GM18519 (cell line): ENCODE data around the gene ANAPC2.

Experiments used
- ATAC-seq: cut with Tn5 transposase; IDR thresholded peaks from one replicate; pipeline ENCODE4 v1.9.1; 2021; ENCODE audit warnings: mild to moderate bottlenecking, moderate library complexity; ENCODE audit not compliant: unreplicated experiment, low FRiP score

ANAPC2 gene

GRCh38 chr9:137194909-137195308, 6.5 kb upstream of the ANAPC2 start:
- no peak for ATAC-seq

DNA sequence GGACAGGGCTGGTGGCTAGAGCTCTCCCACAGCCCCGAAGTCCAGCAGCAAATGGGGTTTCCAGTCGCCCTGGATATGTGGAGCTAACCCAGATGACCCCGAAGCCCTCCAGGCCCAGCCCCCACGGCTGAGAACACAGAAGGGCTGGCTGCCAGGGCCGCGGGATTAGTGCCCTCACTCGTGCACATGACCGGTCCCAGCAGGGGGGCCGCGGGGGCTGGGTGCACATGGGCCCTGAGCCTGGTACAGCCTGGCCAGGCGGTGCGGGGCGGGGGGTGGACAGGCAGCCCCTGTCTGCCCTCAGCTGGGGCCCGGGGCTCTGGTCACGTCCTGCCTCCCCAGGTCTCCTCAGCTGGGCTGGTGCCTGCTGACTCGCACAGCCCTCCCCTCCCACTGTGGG, 6.0 kb upstream of the ANAPC2 start:
- no peak for ATAC-seq

DNA sequence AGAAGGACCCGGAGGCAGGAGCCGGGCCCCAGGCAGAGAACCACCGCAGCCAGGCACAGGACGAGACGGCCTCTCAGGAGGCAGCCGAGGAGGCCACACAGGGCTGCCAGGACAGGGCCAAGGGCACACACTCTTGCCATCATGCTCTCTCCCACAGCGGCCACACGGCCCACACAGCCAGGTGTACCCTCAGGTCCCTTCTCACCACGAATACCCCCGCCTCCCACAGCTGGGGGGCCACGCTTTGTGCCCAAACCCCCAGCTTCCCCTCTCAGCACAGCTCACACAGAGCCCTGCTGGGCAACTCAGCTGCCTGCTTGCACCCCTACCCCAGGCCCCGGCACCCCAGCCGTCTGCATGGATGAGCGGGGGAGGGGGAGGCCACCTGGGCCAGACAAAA, 5.4 kb upstream of the ANAPC2 start:
- ATAC-seq: no peak

DNA sequence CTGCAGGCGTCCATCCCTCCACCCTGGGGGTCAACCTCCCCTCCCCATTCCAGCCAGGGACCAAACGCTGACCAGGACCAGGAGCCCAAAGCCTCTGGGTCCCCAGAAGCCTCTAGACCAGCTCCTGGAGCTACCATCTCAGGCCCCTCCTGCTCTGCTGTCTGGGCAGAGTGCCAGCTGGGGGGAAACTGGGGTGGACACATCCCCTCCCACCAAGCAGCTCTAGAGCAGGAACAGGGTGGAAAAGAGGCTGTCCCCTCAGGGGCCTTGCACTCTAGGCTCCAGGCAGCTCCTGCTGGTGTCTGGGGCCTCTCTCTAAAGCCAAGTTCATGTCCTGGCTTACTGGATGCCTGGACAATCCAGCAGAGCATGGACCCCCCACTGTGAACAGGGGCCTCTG, 4.5 kb upstream of the ANAPC2 start:
- ATAC-seq: no peak

GRCh38 chr9:137192448-137192780, 4.1 kb upstream of the ANAPC2 start:
- ATAC-seq: no peak

DNA sequence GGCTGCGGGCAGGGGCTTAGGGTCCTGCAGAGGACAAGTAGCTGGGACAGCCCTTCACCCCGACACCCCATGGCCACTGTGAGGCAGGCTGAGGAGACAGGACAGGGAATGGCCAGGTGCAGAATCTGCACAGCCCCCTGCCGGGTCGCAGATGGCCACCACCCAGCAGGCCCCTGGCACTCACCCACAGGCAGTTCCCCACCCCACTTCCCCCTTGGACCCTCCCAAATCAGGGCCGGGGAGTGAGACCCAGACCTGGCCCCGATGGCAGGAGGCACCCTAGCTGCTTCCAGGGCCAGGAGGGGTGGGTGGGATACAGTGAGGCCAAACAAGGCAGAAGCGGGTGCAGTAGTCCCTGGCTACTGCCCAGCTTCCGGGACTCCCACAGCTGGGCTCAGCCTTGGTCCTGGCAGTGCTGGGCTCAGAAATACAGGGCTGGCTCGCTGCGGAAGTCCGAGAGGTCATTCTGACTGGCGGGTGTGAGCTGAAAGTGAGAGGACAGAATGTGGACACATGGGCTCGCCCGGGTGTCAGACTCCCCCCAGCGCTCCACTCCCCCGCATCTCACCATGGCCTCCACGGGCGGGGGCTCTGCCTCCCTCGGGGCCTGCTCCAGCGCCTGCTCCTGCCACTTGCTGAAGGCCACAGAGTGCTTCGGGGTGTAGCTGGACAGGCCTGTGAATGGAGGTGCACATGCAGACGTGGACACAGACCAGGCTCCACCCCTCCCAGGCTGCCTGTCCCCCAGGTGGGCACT, 3.5 kb upstream of the ANAPC2 start:
- no peak for ATAC-seq

GRCh38 chr9:137191245-137191644, 2.9 kb upstream of the ANAPC2 start:
- ATAC-seq: no peak

GRCh38 chr9:137190315-137190856, 2.0 kb upstream of the ANAPC2 start:
- ATAC-seq: no peak

DNA sequence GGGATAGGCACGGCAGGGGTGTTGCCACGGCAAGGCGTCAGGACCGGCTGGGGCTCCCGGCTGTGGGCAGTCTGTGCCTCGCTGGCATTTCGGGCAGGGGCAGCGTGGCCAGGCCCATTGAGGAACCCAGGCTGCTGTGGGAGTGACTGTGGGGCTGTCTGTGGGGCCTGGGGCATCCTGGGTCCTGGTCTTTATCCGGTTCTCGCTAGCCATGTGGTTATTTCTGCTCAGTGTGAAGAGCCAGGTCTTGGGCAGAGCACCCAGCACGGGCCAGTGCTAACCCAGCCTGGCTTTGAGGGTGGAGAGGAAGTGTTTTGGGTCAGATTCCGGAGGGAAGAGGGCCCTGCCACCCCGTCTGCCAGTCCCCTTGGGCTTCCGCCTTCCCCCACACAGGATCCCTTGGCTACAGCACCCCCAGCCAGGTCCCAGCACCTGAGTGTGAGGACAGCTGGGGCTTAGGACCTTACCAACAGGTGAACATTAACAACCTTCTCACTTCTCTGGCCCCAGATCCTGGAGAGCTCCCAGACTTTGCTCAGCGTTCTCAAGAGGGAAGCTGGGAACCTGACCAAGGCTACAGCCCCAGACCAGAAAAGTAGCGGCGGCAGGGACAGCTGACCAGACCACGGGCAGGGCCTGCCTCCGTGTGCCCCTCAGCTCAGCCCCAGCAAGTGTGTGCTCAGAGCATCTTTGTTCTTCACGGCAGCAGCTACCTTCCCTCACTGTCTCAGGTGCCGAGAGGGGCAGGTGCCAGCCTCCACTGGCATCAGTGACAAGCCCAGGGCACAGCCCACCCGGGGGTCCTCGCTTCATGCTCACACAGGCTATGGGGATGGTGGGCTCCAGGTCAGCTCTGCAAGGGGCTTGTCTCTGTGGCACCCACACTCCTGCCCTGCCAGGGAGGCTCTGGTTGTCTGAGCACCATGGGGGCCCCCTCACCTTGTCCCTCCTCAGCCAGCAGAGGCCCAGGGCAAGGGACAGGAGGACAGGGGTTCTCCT, 1.2 kb upstream of the ANAPC2 start:
- no peak for ATAC-seq

GRCh38 chr9:137188086-137188489, 272 bp downstream of the ANAPC2 start:
- no peak for ATAC-seq

- no peak for ATAC-seq
Observed at GRCh38 chr9:137187386-137187785, 974 bp downstream of the ANAPC2 start.

GRCh38 chr9:137186385-137186784, 2.0 kb downstream of the ANAPC2 start:
- no peak for ATAC-seq

DNA sequence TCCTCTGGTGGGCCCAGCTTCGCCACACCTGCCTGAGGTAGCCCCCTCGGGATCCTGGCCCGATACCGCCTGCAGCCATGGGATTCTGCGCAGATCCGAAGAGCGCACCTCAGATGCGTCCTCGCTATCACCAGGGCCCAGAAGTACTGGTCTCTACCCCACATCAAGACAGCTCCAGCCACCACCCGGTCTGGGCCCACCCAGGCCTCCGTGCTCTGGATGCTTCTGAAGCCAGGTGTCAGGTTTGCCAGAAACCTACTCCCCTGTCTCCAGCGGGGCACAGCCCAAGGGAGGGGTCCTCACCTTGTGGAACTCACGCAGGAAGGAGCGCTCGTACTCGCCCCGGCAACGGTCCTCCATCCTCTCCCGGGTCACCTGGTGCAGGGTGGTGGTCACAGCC, 2.4 kb downstream of the ANAPC2 start:
- ATAC-seq: no peak

DNA sequence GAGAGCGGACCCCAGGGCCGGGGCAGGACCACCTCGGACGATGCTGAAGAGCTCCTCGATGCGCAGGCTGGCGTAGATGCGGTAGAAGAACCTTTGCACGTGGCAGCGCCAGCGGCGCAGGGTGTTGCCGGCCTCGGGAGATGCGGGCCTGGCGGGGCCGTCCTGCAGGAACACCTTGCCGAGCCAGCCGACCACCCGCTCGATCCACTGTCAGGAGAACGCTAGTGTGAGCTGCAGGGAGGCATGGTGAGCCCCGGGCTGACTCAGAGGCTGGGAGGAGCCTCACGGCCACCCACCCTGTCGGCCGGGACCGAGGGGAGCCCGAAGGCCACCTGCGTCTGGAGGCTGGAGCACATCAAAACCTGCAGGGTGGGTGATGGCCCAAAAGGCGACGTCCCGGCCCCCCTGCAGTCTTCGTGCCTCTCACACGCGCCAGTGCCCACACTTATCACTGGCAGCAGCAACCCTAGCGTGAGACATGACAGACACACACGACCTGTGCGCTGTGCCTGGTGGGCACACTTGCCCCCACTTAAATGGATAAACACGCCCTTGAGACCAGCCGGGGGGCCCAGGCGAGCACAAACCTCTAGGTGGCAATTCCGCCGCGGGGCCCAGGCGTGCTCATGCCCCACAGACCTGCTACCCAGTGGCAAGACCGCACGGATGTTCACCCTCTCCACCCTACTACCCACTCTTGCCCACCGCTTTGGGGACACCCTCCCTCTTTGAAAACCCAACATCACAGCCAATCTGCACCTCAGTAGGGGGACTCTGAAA, 3.3 kb downstream of the ANAPC2 start:
- ATAC-seq: no peak

GRCh38 chr9:137183980-137184595, 4.3 kb downstream of the ANAPC2 start:
- no peak for ATAC-seq

- no peak for ATAC-seq
Observed at GRCh38 chr9:137182836-137183235, 5.5 kb downstream of the ANAPC2 start.

- ATAC-seq: no peak
Observed at GRCh38 chr9:137181680-137182079, 6.7 kb downstream of the ANAPC2 start.

GRCh38 chr9:137180491-137180890, 7.9 kb downstream of the ANAPC2 start:
- no peak for ATAC-seq

- no peak for ATAC-seq
Observed at GRCh38 chr9:137179761-137180160, 8.6 kb downstream of the ANAPC2 start.

DNA sequence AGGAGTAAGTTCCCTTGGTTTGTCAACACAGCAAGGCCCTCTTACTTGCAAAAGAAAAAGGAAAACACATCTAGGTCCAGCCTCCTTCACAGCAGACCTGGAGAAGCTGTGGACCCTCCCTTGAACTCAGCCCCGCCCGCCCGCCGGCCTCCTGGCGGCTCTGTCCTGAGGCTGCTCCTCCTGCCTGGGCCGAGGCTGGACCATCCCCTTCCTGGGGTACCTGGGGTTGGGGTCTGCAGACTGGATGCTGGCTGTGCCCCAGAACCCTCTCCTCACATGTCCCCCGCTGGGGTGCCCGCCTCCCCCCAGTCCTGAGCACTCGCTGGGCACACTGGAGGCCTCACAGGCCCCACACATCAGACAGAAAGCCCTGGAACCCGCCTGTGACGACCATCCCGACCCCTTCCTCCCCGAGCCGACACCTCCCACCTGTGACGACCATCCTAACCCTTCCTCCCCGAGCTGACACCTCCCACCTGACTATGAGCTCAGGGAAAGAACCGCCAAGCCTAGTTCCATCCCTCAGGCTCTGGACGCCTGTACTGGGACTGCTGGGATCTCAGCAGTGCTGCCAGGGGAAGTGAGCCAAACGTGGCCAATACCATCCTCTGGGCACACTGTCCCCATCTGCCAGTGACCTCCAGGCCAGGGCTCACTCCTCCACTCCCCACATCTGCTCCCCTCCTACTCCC, 9.3 kb downstream of the ANAPC2 start:
- no peak for ATAC-seq
